ENCODE results near the gene SOWAHA.
"Not testable (repeated sequence)": the region's sequence is repeated elsewhere in the genome, so short reads cannot be mapped to it uniquely, and the experiment has no call there.

Gene SOWAHA

GRCh38 chr5:132778129-132778528 lies 35.0 kb upstream of the SOWAHA start:
- no peak for DNase-seq (ENCODE audit: low spot score)

GRCh38 chr5:132778856-132779255 lies 34.2 kb upstream of the SOWAHA start:
- no peak for DNase-seq (ENCODE audit: low spot score)

- no peak for DNase-seq (ENCODE audit: low spot score)
Observed at GRCh38 chr5:132779961-132780360, 33.1 kb upstream of the SOWAHA start.

- DNase-seq (ENCODE audit: low spot score) = no peak
Observed at GRCh38 chr5:132780577-132780976, 32.5 kb upstream of the SOWAHA start.

GRCh38 chr5:132781029-132781428 lies 32.1 kb upstream of the SOWAHA start:
- no peak for DNase-seq (ENCODE audit: low spot score)

- DNase-seq (ENCODE audit: low spot score) = peak; percentile 57
Observed at GRCh38 chr5:132782101-132782500, 31.0 kb upstream of the SOWAHA start.

GRCh38 chr5:132785365-132785764 lies 27.7 kb upstream of the SOWAHA start:
- no peak for DNase-seq (ENCODE audit: low spot score)

GRCh38 chr5:132785864-132786263 lies 27.2 kb upstream of the SOWAHA start:
- no peak for DNase-seq (ENCODE audit: low spot score)

- DNase-seq (ENCODE audit: low spot score) = peak; percentile 63
Observed at GRCh38 chr5:132787076-132787475, 26.0 kb upstream of the SOWAHA start.

GRCh38 chr5:132788508-132788907 lies 24.6 kb upstream of the SOWAHA start:
- DNase-seq (ENCODE audit: low spot score) = no peak

GRCh38 chr5:132788990-132789886 lies 23.9 kb upstream of the SOWAHA start:
- DNase-seq (ENCODE audit: low spot score) = no peak

GRCh38 chr5:132790201-132790865 lies 22.8 kb upstream of the SOWAHA start:
- no peak for DNase-seq (ENCODE audit: low spot score)

- DNase-seq (ENCODE audit: low spot score) = no peak
Observed at GRCh38 chr5:132791026-132791425, 22.1 kb upstream of the SOWAHA start.

- DNase-seq (ENCODE audit: low spot score) = no peak
Observed at GRCh38 chr5:132797651-132798050, 15.5 kb upstream of the SOWAHA start.

GRCh38 chr5:132799392-132799791 lies 13.7 kb upstream of the SOWAHA start:
- DNase-seq (ENCODE audit: low spot score) = no peak

- DNase-seq (ENCODE audit: low spot score) = no peak
Observed at GRCh38 chr5:132800545-132800944, 12.6 kb upstream of the SOWAHA start.

GRCh38 chr5:132802044-132802684 lies 10.9 kb upstream of the SOWAHA start:
- no peak for DNase-seq (ENCODE audit: low spot score)

- not testable (repeated sequence) for DNase-seq (ENCODE audit: low spot score)
Observed at GRCh38 chr5:132802685-132803066, 10.4 kb upstream of the SOWAHA start.

- DNase-seq (ENCODE audit: low spot score) = not testable (repeated sequence)
Observed at GRCh38 chr5:132804219-132804618, 8.9 kb upstream of the SOWAHA start.

- DNase-seq (ENCODE audit: low spot score) = not testable (repeated sequence)
Observed at GRCh38 chr5:132805872-132806271, 7.2 kb upstream of the SOWAHA start.

- DNase-seq (ENCODE audit: low spot score) = not testable (repeated sequence)
Observed at GRCh38 chr5:132806804-132807162, 6.3 kb upstream of the SOWAHA start.

GRCh38 chr5:132807163-132807838 lies 5.8 kb upstream of the SOWAHA start:
- no peak for DNase-seq (ENCODE audit: low spot score)

Measured in AG08396 (cell line).